Stimulated activated effector memory CD8-positive, alpha-beta T cell treated with anti-CD3 and anti-CD28 coated beads, Interleukin-12 subunit alpha, Interleukin-12 subunit beta, amount 100 ng/mL, for 72 hours (primary cell): ENCODE results near the gene MEFV.
"Not testable (repeated sequence)": the region's sequence is repeated elsewhere in the genome, so short reads cannot be mapped to it uniquely, and the experiment has no call there.

Source experiments
- ATAC-seq: fragments of 150-1000 bp; cut with Tn5 transposase; 2 replicates; pipeline ENCODE4 v1.10.0; 2021
- DNase-seq, 2 donors: peaks; one replicate each; pipeline ENCODE4 v3.0.0; 2021 to 2022; ENCODE audit warnings: low spot score in 2 of 2
- H3K27ac Mint-ChIP-seq: one replicate; pipeline ENCODE4 v1.8.0; 2022; ENCODE audit warnings: mild to moderate bottlenecking, mixed read lengths
- H3K36me3 Mint-ChIP-seq: one replicate; pipeline ENCODE4 v1.8.0; 2022; ENCODE audit warnings: mild to moderate bottlenecking, mixed read lengths
- H3K4me1 Mint-ChIP-seq: one replicate; pipeline ENCODE4 v1.8.0; 2022; ENCODE audit warnings: mixed read lengths
- H3K4me3 Mint-ChIP-seq: one replicate; pipeline ENCODE4 v1.8.0; 2022; ENCODE audit warnings: mild to moderate bottlenecking, mixed read lengths
- H3K9me3 Mint-ChIP-seq: one replicate; pipeline ENCODE4 v1.8.0; 2022; ENCODE audit warnings: mixed read lengths

MEFV gene

GRCh38 chr16:3207086-3207953 is 49.1 kb downstream of the MEFV start:
- Mint-ChIP-seq H3K4me1 (no peaks in the 10 kb centered on the region), H3K27ac (no peak overlapping the region), H3K36me3 (no peaks in the 10 kb centered on the region), H3K9me3 (peaks cover 7% of the 10 kb centered on the region), H3K4me3 (no peak overlapping the region)
- DNase-seq (no peak), ATAC-seq (no peak)

- not testable (repeated sequence) for H3K4me3 Mint-ChIP-seq, H3K9me3 Mint-ChIP-seq, H3K36me3 Mint-ChIP-seq, DNase-seq, ATAC-seq, H3K27ac Mint-ChIP-seq, H3K4me1 Mint-ChIP-seq
Measured at GRCh38 chr16:3205939-3206338, 50.5 kb downstream of the MEFV start.

GRCh38 chr16:3202903-3203539 is 53.4 kb downstream of the MEFV start:
- Mint-ChIP-seq H3K36me3 (no peaks in the 10 kb centered on the region), H3K4me1 (no peaks in the 10 kb centered on the region), H3K27ac (no peak overlapping the region), H3K4me3 (no peak overlapping the region), H3K9me3 (peaks cover 7% of the 10 kb centered on the region)
- DNase-seq (no peak), ATAC-seq (no peak)

- Mint-ChIP-seq H3K9me3 (no peaks in the 10 kb centered on the region), H3K4me1 (no peaks in the 10 kb centered on the region), H3K36me3 (peaks cover 9% of the 10 kb centered on the region), H3K4me3 (no peak overlapping the region), H3K27ac (no peak overlapping the region)
- no peak for ATAC-seq
- no peak for DNase-seq
Measured at GRCh38 chr16:3198334-3199072, 57.9 kb downstream of the MEFV start.

GRCh38 chr16:3197694-3198333 is 58.6 kb downstream of the MEFV start:
- H3K27ac Mint-ChIP-seq, H3K4me1 Mint-ChIP-seq, H3K4me3 Mint-ChIP-seq, H3K36me3 Mint-ChIP-seq, ATAC-seq, DNase-seq, H3K9me3 Mint-ChIP-seq: not testable (repeated sequence)

- Mint-ChIP-seq H3K9me3 (no peaks in the 10 kb centered on the region), H3K4me1 (peaks cover 9% of the 10 kb centered on the region), H3K4me3 (no peak overlapping the region), H3K36me3 (peaks cover 20% of the 10 kb centered on the region), H3K27ac (no peak overlapping the region)
- ATAC-seq (no peak), DNase-seq (no peak)
Measured at GRCh38 chr16:3195975-3196374, 60.5 kb downstream of the MEFV start.

- Mint-ChIP-seq H3K27ac (no peak overlapping the region), H3K9me3 (no peaks in the 10 kb centered on the region), H3K4me1 (peaks cover 21% of the 10 kb centered on the region), H3K36me3 (peaks cover 29% of the 10 kb centered on the region), H3K4me3 (no peak overlapping the region)
- ATAC-seq = no peak
- no peak for DNase-seq
Measured at GRCh38 chr16:3194792-3195191, 61.6 kb downstream of the MEFV start.

- Mint-ChIP-seq H3K36me3 (peaks cover 40% of the 10 kb centered on the region), H3K4me3 (no peak overlapping the region), H3K9me3 (no peaks in the 10 kb centered on the region), H3K27ac (no peak overlapping the region), H3K4me1 (peaks cover 33% of the 10 kb centered on the region)
- ATAC-seq (no peak), DNase-seq (no peak)
Measured at GRCh38 chr16:3193221-3194212, 62.9 kb downstream of the MEFV start.

- Mint-ChIP-seq H3K4me3 (no peak overlapping the region), H3K4me1 (peaks cover 43% of the 10 kb centered on the region), H3K9me3 (no peaks in the 10 kb centered on the region), H3K27ac (no peak overlapping the region), H3K36me3 (peaks cover 48% of the 10 kb centered on the region)
- DNase-seq (no peak), ATAC-seq (no peak)
Measured at GRCh38 chr16:3192476-3193019, 63.9 kb downstream of the MEFV start.
